Panc1 (cell line): ENCODE measurements around the gene WHRN. TPM values are rescaled to one million over a fixed set of nuclear protein-coding genes. Genes with fewer than 3 reads are reported as not detected.

Source experiments
- ATAC-seq: fragments of 200-7000 bp; cut with Tn5 transposase; 2 replicates; pipeline ENCODE4 v1.9.1; 2020; ENCODE audit warnings: mild to moderate bottlenecking, moderate library complexity
- BruUV-seq: library from RNA; stranded (reverse); fragments of 400-500 nt; replicated peaks from 2 replicates; lab custom pipeline; 2021; lab: Mats Ljungman, UMichigan
- CTCF ChIA-PET: fragments of 300-600 bp; sonication (Branson Sonifier 250); formaldehyde crosslinking; loops from one replicate; lab custom pipeline; 2022; ENCODE audit warnings: antibody characterized with exemption; lab: Charles Lee
- POLR2A ChIA-PET: fragments of 300-600 bp; sonication (Branson Sonifier 250); formaldehyde crosslinking; loops from one replicate; lab custom pipeline; 2022; ENCODE audit warnings: antibody characterized with exemption; lab: Charles Lee
- DNase-seq: peaks from one replicate; pipeline ENCODE4 v3.0.0-alpha.2; 2010; ENCODE audit warnings: low read depth, low spot score
- H3K27ac ChIP-seq: 2 replicates; pipeline ENCODE4 v1.5.1; 2011; ENCODE audit warnings: mild to moderate bottlenecking, low read length, inconsistent platforms
- H3K27me3 ChIP-seq: fragments of 200-500 bp; sonication (Bioruptor generic); 2 replicates; pipeline ENCODE4 v1.6.0; 2014; ENCODE audit warnings: low read length, inconsistent platforms; ENCODE audit not compliant: control insufficient read depth, insufficient read depth
- H3K36me3 ChIP-seq: fragments of 200-500 bp; sonication (Bioruptor generic); 2 replicates; pipeline ENCODE4 v1.5.1; 2014; ENCODE audit warnings: inconsistent platforms, mild to moderate bottlenecking, low read length, moderate library complexity; ENCODE audit not compliant: control insufficient read depth, insufficient read depth
- H3K4me1 ChIP-seq: 2 replicates; pipeline ENCODE4 v1.5.1; 2011; ENCODE audit warnings: inconsistent platforms, mild to moderate bottlenecking, low read length, moderate library complexity; ENCODE audit not compliant: control insufficient read depth, insufficient read depth
- H3K4me3 ChIP-seq, 2 experiments: 2 replicates each; pipeline ENCODE4 v1.5.1; 2011 to 2012; ENCODE audit warnings: low read depth in 2 of 2, low read length in 2 of 2, mild to moderate bottlenecking in 2 of 2, inconsistent platforms in 1 of 2, moderate library complexity in 1 of 2
- H3K9me3 ChIP-seq: fragments of 200-500 bp; sonication (Bioruptor generic); 2 replicates; pipeline ENCODE4 v1.5.1; 2014; ENCODE audit warnings: low read depth, mild to moderate bottlenecking, inconsistent platforms, low read length, moderate library complexity; ENCODE audit not compliant: control insufficient read depth, insufficient read depth
- POLR2AphosphoS5 ChIP-seq: IDR thresholded peaks from 2 replicates; pipeline ENCODE4 v1.6.1; 2012; ENCODE audit warnings: mild to moderate bottlenecking, low read depth, low read length, moderate library complexity
- REST ChIP-seq, 2 experiments: IDR thresholded peaks; 2 replicates each; pipeline ENCODE4 v1.6.1; 2011 to 2012; ENCODE audit warnings: low read depth in 2 of 2, control low read depth in 1 of 2, low read length in 1 of 2, mild to moderate bottlenecking in 1 of 2, moderate library complexity in 1 of 2; ENCODE audit not compliant: insufficient read depth in 1 of 2
- SIN3A ChIP-seq: IDR thresholded peaks from 2 replicates; pipeline ENCODE4 v1.6.1; 2012; ENCODE audit warnings: low read depth, mild to moderate bottlenecking, low read length, moderate library complexity, borderline replicate concordance; ENCODE audit not compliant: insufficient read depth
- TCF7L2 ChIP-seq: IDR thresholded peaks from 2 replicates; pipeline ENCODE4 v1.6.1; 2011; ENCODE audit warnings: mild to moderate bottlenecking, low read depth, low read length, inconsistent platforms
- in situ Hi-C: cut with HindIII; loops from 2 replicates; pipeline ENCODE4 v1.10.0; 2016; ENCODE audit warnings: low sequenced_read_pairs, low pct_unique_long_range_greater_than_20kb
- intact Hi-C: fragments of 100-400 bp; cut with micrococcal nuclease; formaldehyde crosslinking; loops from one replicate; pipeline ENCODE4 v1.10.0; 2022; ENCODE audit not compliant: unreplicated experiment
- total RNA-seq: library from RNA; stranded (reverse); gene quantifications from one replicate; pipeline ENCODE4 v1.2.1, GENCODE V29; 2021; ENCODE audit not compliant: unreplicated experiment
- TF ChIP-seq, protein P1 (sequence below): fragments of 450-650 bp; IDR thresholded peaks from 2 replicates; pipeline ENCODE4 v1.5.1; 2017; ENCODE audit warnings: mild to moderate bottlenecking

The WHRN gene
- total RNA-seq, 1 experiment from 2014 or later = 18.0 TPM

DNA sequence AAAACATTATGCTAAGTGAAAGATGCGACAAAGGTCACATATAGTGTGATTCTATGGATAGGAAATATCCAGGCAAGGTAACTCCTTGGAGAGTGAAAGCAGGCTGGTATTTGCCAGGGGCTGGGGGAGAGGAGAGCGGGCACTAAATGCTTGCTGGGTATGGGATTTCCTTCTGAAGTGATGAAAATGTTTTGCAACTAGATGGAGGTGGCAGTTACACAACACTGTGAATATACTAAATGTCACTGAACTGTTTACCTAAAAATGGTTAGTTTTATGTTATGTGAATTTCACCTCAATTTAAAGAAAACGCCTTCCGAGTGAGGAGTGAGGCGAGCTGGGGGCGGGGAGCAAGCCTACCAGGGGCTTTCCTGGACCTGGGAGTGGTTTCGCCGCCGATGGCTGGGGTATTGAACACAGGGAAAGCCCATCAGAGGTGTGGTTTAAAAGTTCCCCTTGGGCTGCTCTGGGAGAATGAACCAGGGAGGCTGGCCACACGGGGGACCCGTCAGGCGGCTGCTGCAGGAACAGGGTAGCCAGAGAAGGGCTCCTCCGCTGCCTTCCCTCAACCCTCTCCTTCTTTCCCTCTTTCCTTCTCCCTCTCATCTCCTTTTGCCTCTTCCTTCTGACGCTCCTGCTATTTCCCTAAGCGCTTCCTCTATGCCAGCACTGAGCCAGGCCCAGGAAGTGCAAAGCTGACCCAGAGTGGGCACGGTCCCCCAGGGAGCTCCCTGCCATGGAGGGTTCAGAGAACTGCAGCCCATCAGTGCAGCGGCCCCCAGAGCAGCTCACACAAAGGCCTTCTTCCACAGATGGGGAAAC is 122.4 kb downstream of the WHRN start:
- 0 out of 2 replicates have a peak, but pooled peaks have one; percentile 23 for ATAC-seq
- TF ChIP-seq, protein P1, sequence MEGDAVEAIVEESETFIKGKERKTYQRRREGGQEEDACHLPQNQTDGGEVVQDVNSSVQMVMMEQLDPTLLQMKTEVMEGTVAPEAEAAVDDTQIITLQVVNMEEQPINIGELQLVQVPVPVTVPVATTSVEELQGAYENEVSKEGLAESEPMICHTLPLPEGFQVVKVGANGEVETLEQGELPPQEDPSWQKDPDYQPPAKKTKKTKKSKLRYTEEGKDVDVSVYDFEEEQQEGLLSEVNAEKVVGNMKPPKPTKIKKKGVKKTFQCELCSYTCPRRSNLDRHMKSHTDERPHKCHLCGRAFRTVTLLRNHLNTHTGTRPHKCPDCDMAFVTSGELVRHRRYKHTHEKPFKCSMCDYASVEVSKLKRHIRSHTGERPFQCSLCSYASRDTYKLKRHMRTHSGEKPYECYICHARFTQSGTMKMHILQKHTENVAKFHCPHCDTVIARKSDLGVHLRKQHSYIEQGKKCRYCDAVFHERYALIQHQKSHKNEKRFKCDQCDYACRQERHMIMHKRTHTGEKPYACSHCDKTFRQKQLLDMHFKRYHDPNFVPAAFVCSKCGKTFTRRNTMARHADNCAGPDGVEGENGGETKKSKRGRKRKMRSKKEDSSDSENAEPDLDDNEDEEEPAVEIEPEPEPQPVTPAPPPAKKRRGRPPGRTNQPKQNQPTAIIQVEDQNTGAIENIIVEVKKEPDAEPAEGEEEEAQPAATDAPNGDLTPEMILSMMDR = no peak
- TF ChIP-seq REST (IDR thresholded peaks at IDR 0.05; ENCODE audit: insufficient read depth in 1 of 2, low read depth in 2 of 2, low read length in 1 of 2) (no peak), SIN3A (no peak), POLR2AphosphoS5 (no peak), TCF7L2 (no peak)
- H3K27me3 ChIP-seq = no peaks in the 10 kb centered on the region
- intact Hi-C loops = no loop called here
- no peak overlapping the region for H3K27ac ChIP-seq
- BruUV-seq = no TSS peak
- DNase-seq = no peak
- H3K4me1 ChIP-seq = no peaks in the 10 kb centered on the region
- POLR2A ChIA-PET = no interaction called here
- in situ Hi-C loops = no loop called here
- H3K4me3 ChIP-seq = no peak overlapping the region
- CTCF ChIA-PET = no interaction called here
- no peaks in the 10 kb centered on the region for H3K9me3 ChIP-seq
- H3K36me3 ChIP-seq = no peaks in the 10 kb centered on the region

DNA sequence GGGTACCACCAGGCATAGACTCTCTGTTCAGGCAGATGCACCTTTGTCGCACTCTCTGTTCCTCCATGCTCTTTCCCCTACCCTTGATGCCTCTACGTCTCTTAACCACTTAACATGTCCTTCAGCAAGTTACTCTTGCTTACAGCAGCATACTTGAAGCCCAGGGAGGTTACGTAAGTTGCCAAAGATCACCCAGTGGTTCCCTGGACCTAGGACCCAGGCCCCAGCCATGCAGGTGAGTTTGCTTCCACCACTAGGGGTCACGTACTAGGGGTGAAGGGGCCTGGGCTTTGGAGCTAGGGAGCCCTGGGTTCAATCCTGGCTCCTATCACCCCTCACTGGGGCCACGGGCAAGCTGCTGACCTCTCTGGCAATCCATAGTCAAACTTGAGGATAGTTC is 126.4 kb downstream of the WHRN start:
- ATAC-seq = no peak
- intact Hi-C loops = no loop called here

More for the DNA sequence above, 126.4 kb downstream of the WHRN start:
- TF ChIP-seq POLR2AphosphoS5 (no peak), SIN3A (no peak), REST (IDR thresholded peaks at IDR 0.05; ENCODE audit: insufficient read depth in 1 of 2, low read depth in 2 of 2, low read length in 1 of 2) (no peak), TCF7L2 (no peak)
- TF ChIP-seq, protein P1 = no peak
- Histone ChIP-seq H3K27me3 (no peaks in the 10 kb centered on the region), H3K4me1 (no peaks in the 10 kb centered on the region), H3K36me3 (no peaks in the 10 kb centered on the region), H3K9me3 (no peaks in the 10 kb centered on the region), H3K4me3 (no peak overlapping the region), H3K27ac (no peak overlapping the region)
- no TSS peak for BruUV-seq
- no peak for DNase-seq
- ChIA-PET POLR2A (no interaction called here), CTCF (no interaction called here)
- in situ Hi-C loops = no loop called here
